OCI-LY7 (cell line): ENCODE data around the gene MTHFS. TPM values are rescaled to one million over a fixed set of nuclear protein-coding genes. Genes with fewer than 3 reads are reported as not detected.
"Not testable (repeated sequence)": the region's sequence is repeated elsewhere in the genome, so short reads cannot be mapped to it uniquely, and the experiment has no call there.

ENCODE experiments used
- BruUV-seq: library from RNA; stranded (reverse); fragments of 400-500 nt; replicated peaks from 2 replicates; lab custom pipeline; 2021; lab: Mats Ljungman, UMichigan
- CTCF ChIA-PET: fragments of 300-600 bp; sonication (Branson Sonifier 250); formaldehyde crosslinking; loops from one replicate; lab custom pipeline; 2022; ENCODE audit warnings: antibody characterized with exemption; ENCODE audit not compliant: unreplicated experiment; lab: Charles Lee
- POLR2A ChIA-PET: fragments of 300-600 bp; sonication (Branson Sonifier 250); formaldehyde crosslinking; loops from one replicate; lab custom pipeline; 2022; ENCODE audit warnings: antibody characterized with exemption; lab: Charles Lee
- DNase-seq: peaks from one replicate; pipeline ENCODE4 v3.0.0-alpha.2; 2015; ENCODE audit warnings: low spot score
- H2AFZ ChIP-seq: fragments of 200-600 bp; sonication (generic), shearing (Covaris generic); 2 replicates; pipeline ENCODE4 v1.6.1; 2014; ENCODE audit warnings: mild to moderate bottlenecking, antibody characterized with exemption, low read length, moderate library complexity
- H3K27ac ChIP-seq: fragments of 200-600 bp; sonication (generic); 2 replicates; pipeline ENCODE4 v1.5.1; 2014; ENCODE audit warnings: mixed run types, low read depth, mild to moderate bottlenecking, moderate library complexity, low read length, inconsistent platforms; ENCODE audit not compliant: poor library complexity, severe bottlenecking
- H3K36me3 ChIP-seq: fragments of 200-600 bp; sonication (generic); 2 replicates; pipeline ENCODE4 v1.6.1; 2014; ENCODE audit warnings: mild to moderate bottlenecking, antibody characterized with exemption, low read length, moderate library complexity, mixed read lengths; ENCODE audit not compliant: insufficient read depth
- H3K4me1 ChIP-seq: fragments of 200-600 bp; sonication (generic); 2 replicates; pipeline ENCODE4 v1.5.1; 2014; ENCODE audit warnings: mild to moderate bottlenecking, low read length; ENCODE audit not compliant: insufficient read depth, poor library complexity, severe bottlenecking
- H3K4me2 ChIP-seq: fragments of 200-600 bp; sonication (generic); 2 replicates; pipeline ENCODE4 v1.6.1; 2014; ENCODE audit warnings: mild to moderate bottlenecking, low read length
- H3K4me3 ChIP-seq: fragments of 200-600 bp; sonication (generic); 2 replicates; pipeline ENCODE4 v1.5.1; 2014; ENCODE audit warnings: mild to moderate bottlenecking, low read depth, low read length; ENCODE audit not compliant: poor library complexity, severe bottlenecking
- H3K79me2 ChIP-seq: fragments of 200-600 bp; sonication (generic); 2 replicates; pipeline ENCODE4 v1.6.1; 2016; ENCODE audit warnings: low read depth, mild to moderate bottlenecking, low read length, moderate library complexity, mixed read lengths; ENCODE audit not compliant: insufficient read depth
- H3K9me2 ChIP-seq: fragments of 200-600 bp; sonication (generic); 2 replicates; pipeline ENCODE4 v1.6.1; 2016; ENCODE audit warnings: mild to moderate bottlenecking, low read length, mixed read lengths; ENCODE audit not compliant: insufficient read depth
- H3K9me3 ChIP-seq: fragments of 200-600 bp; sonication (generic); 2 replicates; pipeline ENCODE4 v1.6.1; 2014; ENCODE audit warnings: mild to moderate bottlenecking, mixed run types, low read length, mixed read lengths
- H4K20me1 ChIP-seq: fragments of 200-600 bp; sonication (generic); 2 replicates; pipeline ENCODE4 v1.6.1; 2014; ENCODE audit warnings: mild to moderate bottlenecking, antibody characterized with exemption, low read length, moderate library complexity, mixed read lengths; ENCODE audit not compliant: insufficient read depth
- EZH2phosphoT487 ChIP-seq: fragments of 200-600 bp; sonication (generic); IDR thresholded peaks from 2 replicates; pipeline ENCODE4 v1.6.1; 2018; ENCODE audit warnings: low read depth, borderline replicate concordance, mild to moderate bottlenecking, mixed run types, antibody characterized with exemption, low read length, moderate library complexity, mixed read lengths
- intact Hi-C: fragments of 100-400 bp; cut with micrococcal nuclease; formaldehyde crosslinking; loops from one replicate; pipeline ENCODE4 v1.10.0; 2022; ENCODE audit not compliant: unreplicated experiment
- total RNA-seq, 2 experiments: library from RNA; depleted of rRNA in 1 of 2; stranded (reverse); fragments of >200 nt in 1 of 2; shearing (Covaris generic) in 1 of 2; gene quantifications; 2 replicates each; pipeline ENCODE4 v1.2.3, GENCODE V29; 2014 to 2022
- TF ChIP-seq, protein P1 (sequence below): fragments of 200-600 bp; sonication (generic); conservative IDR thresholded peaks from 2 replicates; pipeline ENCODE4 v1.5.1; 2014; ENCODE audit warnings: mild to moderate bottlenecking, antibody characterized with exemption, low read length, moderate library complexity, mixed read lengths

MTHFS gene
- total RNA-seq, 2 experiments from 2014 or later = 12.4 to 32.3 TPM

DNA sequence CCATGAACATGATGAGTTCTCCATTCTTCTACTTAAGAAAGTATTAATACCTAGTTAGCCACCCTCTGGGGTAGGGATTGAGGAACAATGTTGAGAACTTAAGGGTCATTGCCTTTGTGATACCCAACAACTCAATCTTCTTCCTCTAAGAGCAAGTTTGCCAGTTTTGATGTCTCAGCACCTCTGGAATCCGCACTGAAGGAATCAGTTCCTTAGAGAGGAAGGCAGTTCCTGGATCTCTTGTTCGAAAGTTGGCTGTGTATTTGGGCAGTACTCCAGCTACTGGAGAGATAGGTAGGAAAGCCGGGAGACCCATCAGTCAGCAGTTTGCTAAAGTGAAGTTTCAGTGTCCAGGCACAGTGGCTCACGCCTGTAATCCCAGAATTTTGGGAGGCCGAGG lies 35.6 kb upstream of the MTHFS start:
- intact Hi-C loops = no loop called here
- Histone ChIP-seq H3K9me3 (no peaks in the 10 kb centered on the region), H3K4me2 (no peak overlapping the region), H3K27ac (no peak overlapping the region), H2AFZ (no peak overlapping the region), H4K20me1 (no peaks in the 10 kb centered on the region), H3K4me3 (no peak overlapping the region), H3K4me1 (no peaks in the 10 kb centered on the region), H3K79me2 (no peaks in the 10 kb centered on the region), H3K9me2 (no peaks in the 10 kb centered on the region), H3K36me3 (no peaks in the 10 kb centered on the region)
- ChIA-PET POLR2A (interaction anchor here (0.6 to 0.7 kb wide), 2 partner anchors 9 to 334 kb away, joined by 3 to 5 read pairs; no protein-coding TSS in a partner anchor), CTCF (no interaction called here)
- no peak for DNase-seq
- no TSS peak for BruUV-seq
- TF ChIP-seq EZH2phosphoT487 = no peak
- TF ChIP-seq, protein P1, sequence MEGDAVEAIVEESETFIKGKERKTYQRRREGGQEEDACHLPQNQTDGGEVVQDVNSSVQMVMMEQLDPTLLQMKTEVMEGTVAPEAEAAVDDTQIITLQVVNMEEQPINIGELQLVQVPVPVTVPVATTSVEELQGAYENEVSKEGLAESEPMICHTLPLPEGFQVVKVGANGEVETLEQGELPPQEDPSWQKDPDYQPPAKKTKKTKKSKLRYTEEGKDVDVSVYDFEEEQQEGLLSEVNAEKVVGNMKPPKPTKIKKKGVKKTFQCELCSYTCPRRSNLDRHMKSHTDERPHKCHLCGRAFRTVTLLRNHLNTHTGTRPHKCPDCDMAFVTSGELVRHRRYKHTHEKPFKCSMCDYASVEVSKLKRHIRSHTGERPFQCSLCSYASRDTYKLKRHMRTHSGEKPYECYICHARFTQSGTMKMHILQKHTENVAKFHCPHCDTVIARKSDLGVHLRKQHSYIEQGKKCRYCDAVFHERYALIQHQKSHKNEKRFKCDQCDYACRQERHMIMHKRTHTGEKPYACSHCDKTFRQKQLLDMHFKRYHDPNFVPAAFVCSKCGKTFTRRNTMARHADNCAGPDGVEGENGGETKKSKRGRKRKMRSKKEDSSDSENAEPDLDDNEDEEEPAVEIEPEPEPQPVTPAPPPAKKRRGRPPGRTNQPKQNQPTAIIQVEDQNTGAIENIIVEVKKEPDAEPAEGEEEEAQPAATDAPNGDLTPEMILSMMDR = no peak

DNA sequence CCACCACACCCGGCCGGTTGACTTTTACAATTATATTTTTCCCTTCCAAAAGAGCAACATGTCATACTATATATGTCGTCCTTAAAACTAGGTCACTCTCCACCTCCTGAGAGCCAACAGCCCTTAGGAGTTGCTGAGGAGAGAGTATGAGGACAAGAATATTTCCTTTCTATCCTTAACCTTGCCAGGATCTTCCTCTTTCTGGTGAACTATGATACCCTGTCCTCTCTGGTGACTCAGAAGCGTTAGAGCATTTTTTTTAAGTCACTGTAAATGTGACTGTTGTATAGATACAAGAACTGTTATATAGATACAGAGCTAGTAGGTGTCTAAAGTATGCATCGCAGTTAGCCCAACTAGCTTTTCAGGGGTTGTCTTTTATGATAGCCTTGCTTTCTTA lies 33.7 kb upstream of the MTHFS start:
- H3K4me1 ChIP-seq = no peaks in the 10 kb centered on the region
- no peak overlapping the region for H3K27ac ChIP-seq
- ChIA-PET POLR2A (no interaction called here), CTCF (no interaction called here)
- intact Hi-C loops = no loop called here
- no peaks in the 10 kb centered on the region for H3K9me3 ChIP-seq
- DNase-seq = no peak
- no peaks in the 10 kb centered on the region for H3K36me3 ChIP-seq
- no peak overlapping the region for H3K4me3 ChIP-seq
- TF ChIP-seq, protein P1 = no peak
- no peak for TF ChIP-seq EZH2phosphoT487
- H3K79me2 ChIP-seq = no peaks in the 10 kb centered on the region
- no peaks in the 10 kb centered on the region for H4K20me1 ChIP-seq
- no peaks in the 10 kb centered on the region for H3K9me2 ChIP-seq
- no peak overlapping the region for H2AFZ ChIP-seq
- no peak overlapping the region for H3K4me2 ChIP-seq
- no TSS peak for BruUV-seq

DNA sequence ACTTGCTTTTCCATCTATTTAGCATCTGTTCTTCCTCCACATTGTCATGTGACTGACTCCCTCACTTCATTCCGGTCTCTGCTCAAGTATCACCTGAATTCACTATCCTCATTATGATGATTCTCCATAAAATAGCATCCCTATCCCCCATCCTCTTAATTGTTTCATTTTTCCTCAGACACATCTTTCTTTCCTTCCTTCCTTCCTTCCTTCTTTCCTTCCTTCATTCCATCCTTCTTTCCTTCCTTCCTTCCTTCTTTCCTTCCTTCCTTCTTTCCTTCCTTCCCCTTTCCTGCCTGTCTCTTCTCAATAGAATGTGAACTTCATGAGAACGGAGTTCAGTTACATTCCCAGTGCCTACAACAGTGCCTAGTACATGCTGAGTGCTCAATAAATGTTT lies 32.6 kb upstream of the MTHFS start:
- Histone ChIP-seq H2AFZ (no peak overlapping the region), H3K4me2 (no peak overlapping the region), H3K4me3 (no peak overlapping the region), H3K27ac (no peak overlapping the region), H4K20me1 (no peaks in the 10 kb centered on the region), H3K4me1 (peaks cover 3% of the 10 kb centered on the region), H3K79me2 (no peaks in the 10 kb centered on the region), H3K36me3 (no peaks in the 10 kb centered on the region), H3K9me2 (no peaks in the 10 kb centered on the region), H3K9me3 (0 out of 2 replicates have a peak, but pooled peaks cover 3% of the 10 kb centered on the region)
- TF ChIP-seq, protein P1 = no peak
- TF ChIP-seq EZH2phosphoT487 = no peak
- CTCF ChIA-PET = no interaction called here
- POLR2A ChIA-PET = no interaction called here
- DNase-seq = no peak
- intact Hi-C loops = no loop called here
- BruUV-seq = no TSS peak

DNA sequence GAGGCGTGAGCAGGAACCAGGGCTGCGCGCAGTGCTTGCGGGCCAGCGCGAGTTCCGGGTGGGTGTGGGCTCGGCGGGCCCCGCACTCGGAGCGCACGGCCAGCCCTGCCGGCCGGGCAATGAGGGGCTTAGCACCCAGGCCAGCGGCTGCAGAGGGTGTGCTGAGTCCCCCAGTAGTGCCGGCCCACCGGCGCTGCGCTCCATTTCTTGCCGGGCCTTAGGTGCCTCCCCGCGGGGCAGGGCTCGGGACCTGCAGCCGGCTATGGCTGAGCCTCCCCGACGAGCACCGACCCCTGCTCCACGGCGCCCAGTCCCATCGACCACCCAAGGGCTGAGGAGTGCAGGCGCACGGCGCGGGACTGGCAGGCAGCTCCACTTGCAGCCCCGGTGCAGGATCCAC lies 29.3 kb upstream of the MTHFS start:
- DNase-seq, H3K9me2 ChIP-seq, POLR2A ChIA-PET, CTCF ChIA-PET, intact Hi-C loops, H3K4me2 ChIP-seq, BruUV-seq, H3K4me3 ChIP-seq, H4K20me1 ChIP-seq, H2AFZ ChIP-seq, H3K27ac ChIP-seq: not testable (repeated sequence)
- H3K9me3 ChIP-seq = peaks cover 16% of the 10 kb centered on the region
- peaks cover 19% of the 10 kb centered on the region for H3K79me2 ChIP-seq
- H3K4me1 ChIP-seq = peaks cover 17% of the 10 kb centered on the region
- peaks cover 13% of the 10 kb centered on the region for H3K36me3 ChIP-seq
